ENCODE data around the gene ABCC2. TPM values are rescaled to one million over a fixed set of nuclear protein-coding genes. Genes with fewer than 3 reads are reported as not detected.

Gene ABCC2
- total and polyA plus RNA-seq, 2 experiments from 2014 or later, result 0.45 to 2.4 TPM

DNA sequence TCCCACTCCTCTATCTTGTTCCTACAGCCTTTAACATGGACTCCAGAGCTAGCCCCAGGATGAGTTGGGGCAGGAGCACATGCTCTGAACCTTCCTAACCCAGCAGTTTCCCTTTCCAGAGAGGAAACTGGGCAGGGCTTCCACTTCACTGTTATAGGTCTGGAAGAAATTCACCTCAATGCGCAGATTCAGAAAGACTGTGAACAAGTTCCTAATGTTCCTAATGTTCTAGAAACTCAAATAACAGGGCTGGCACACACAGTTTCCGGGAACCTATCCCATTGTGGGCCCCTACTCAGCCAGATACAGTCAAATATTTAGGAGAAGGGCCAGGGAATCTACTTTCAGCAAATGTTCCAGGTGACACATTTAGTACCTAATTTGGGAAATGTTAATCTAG, 29.7 kb downstream of the ABCC2 start:
- Mint-ChIP-seq H3K27ac (no peak overlapping the region), H3K36me3 (ENCODE audit: low read depth) (peaks cover 3% of the 10 kb centered on the region; the same call in 2 of the 3 replicates), H3K4me1 (no peaks in the 10 kb centered on the region), H3K27me3 (ENCODE audit: insufficient read depth, low read depth, poor library complexity) (peaks cover 4% of the 10 kb centered on the region), H3K9me3 (peaks cover 12% of the 10 kb centered on the region), H3K4me3 (no peak overlapping the region)
- 0 out of 2 replicates have a peak, but pooled peaks cover 4% of the 10 kb centered on the region for H3F3A ChIP-seq (replicated peaks; ENCODE audit: low read depth)
- ATAC-seq (no peak), DNase-seq (ENCODE audit: low spot score) (no peak)
- no peaks in the 10 kb centered on the region for H3K27me3 ChIP-seq (ENCODE audit: insufficient read depth)
- H3K4me1 ChIP-seq (ENCODE audit: insufficient read depth), result no peaks in the 10 kb centered on the region
- H3K36me3 ChIP-seq (ENCODE audit: insufficient read depth), result no peaks in the 10 kb centered on the region
- H3K79me2 ChIP-seq (replicated peaks; ENCODE audit: insufficient read depth), result no peaks in the 10 kb centered on the region
- H3K4me3 ChIP-seq, result no peak overlapping the region
- no peak overlapping the region for H3K27ac ChIP-seq (ENCODE audit: low read depth)
- TF ChIP-seq ZNF331 (CRISPR knock-in tag; IDR thresholded peaks at IDR 0.05; ENCODE audit: low read depth), result no peak
- TF ChIP-seq STAT1 (IDR thresholded peaks at IDR 0.05; ENCODE audit: unreplicated experiment), result no peak
- no peak for TF ChIP-seq POLR2AphosphoS5 (IDR thresholded peaks at IDR 0.05; ENCODE audit: low read depth)
- TF ChIP-seq ZNF114 (CRISPR knock-in tag; IDR thresholded peaks at IDR 0.05), result no peak
- no peak overlapping the region for H2AFZ ChIP-seq
- 0 out of 2 replicates have a peak, but pooled peaks cover 6% of the 10 kb centered on the region for H3K9me2 ChIP-seq (ENCODE audit: insufficient read depth)
- no peaks in the 10 kb centered on the region for H4K20me1 ChIP-seq (replicated peaks; ENCODE audit: insufficient read depth)
- no peak overlapping the region for H3K4me2 ChIP-seq

DNA sequence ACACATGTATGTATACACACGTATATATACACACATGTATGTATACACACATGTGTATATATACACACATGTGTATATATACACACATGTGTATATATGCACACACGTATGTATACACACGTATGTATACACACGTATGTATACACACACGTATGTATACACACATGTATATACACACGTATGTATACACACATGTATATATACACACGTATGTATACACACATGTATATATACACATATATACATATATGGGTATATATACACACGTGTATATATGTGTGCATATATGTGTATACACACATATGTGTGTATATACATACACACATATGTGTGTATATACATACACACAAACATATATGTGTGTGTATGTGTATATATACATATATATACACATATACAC, 31.7 kb downstream of the ABCC2 start:
- Histone ChIP-seq H3F3A (replicated peaks; ENCODE audit: low read depth) (0 out of 2 replicates have a peak, but pooled peaks cover 4% of the 10 kb centered on the region), H3K36me3 (ENCODE audit: insufficient read depth) (no peaks in the 10 kb centered on the region), H3K4me3 (no peak overlapping the region), H3K9me2 (ENCODE audit: insufficient read depth) (0 out of 2 replicates have a peak, but pooled peaks cover 6% of the 10 kb centered on the region), H3K27ac (ENCODE audit: low read depth) (no peak overlapping the region), H4K20me1 (replicated peaks; ENCODE audit: insufficient read depth) (no peaks in the 10 kb centered on the region), H3K27me3 (ENCODE audit: insufficient read depth) (no peaks in the 10 kb centered on the region), H3K79me2 (replicated peaks; ENCODE audit: insufficient read depth) (no peaks in the 10 kb centered on the region), H2AFZ (no peak overlapping the region), H3K4me2 (no peak overlapping the region), H3K4me1 (ENCODE audit: insufficient read depth) (no peaks in the 10 kb centered on the region)
- Mint-ChIP-seq H3K27me3 (ENCODE audit: insufficient read depth, low read depth, poor library complexity) (peaks cover 4% of the 10 kb centered on the region), H3K4me1 (no peaks in the 10 kb centered on the region), H3K4me3 (no peak overlapping the region), H3K36me3 (ENCODE audit: low read depth) (peaks cover 3% of the 10 kb centered on the region; the same call in 2 of the 3 replicates), H3K27ac (no peak overlapping the region), H3K9me3 (peaks cover 12% of the 10 kb centered on the region)
- ATAC-seq, result no peak
- no peak for DNase-seq (ENCODE audit: low spot score)
- TF ChIP-seq, protein P1, sequence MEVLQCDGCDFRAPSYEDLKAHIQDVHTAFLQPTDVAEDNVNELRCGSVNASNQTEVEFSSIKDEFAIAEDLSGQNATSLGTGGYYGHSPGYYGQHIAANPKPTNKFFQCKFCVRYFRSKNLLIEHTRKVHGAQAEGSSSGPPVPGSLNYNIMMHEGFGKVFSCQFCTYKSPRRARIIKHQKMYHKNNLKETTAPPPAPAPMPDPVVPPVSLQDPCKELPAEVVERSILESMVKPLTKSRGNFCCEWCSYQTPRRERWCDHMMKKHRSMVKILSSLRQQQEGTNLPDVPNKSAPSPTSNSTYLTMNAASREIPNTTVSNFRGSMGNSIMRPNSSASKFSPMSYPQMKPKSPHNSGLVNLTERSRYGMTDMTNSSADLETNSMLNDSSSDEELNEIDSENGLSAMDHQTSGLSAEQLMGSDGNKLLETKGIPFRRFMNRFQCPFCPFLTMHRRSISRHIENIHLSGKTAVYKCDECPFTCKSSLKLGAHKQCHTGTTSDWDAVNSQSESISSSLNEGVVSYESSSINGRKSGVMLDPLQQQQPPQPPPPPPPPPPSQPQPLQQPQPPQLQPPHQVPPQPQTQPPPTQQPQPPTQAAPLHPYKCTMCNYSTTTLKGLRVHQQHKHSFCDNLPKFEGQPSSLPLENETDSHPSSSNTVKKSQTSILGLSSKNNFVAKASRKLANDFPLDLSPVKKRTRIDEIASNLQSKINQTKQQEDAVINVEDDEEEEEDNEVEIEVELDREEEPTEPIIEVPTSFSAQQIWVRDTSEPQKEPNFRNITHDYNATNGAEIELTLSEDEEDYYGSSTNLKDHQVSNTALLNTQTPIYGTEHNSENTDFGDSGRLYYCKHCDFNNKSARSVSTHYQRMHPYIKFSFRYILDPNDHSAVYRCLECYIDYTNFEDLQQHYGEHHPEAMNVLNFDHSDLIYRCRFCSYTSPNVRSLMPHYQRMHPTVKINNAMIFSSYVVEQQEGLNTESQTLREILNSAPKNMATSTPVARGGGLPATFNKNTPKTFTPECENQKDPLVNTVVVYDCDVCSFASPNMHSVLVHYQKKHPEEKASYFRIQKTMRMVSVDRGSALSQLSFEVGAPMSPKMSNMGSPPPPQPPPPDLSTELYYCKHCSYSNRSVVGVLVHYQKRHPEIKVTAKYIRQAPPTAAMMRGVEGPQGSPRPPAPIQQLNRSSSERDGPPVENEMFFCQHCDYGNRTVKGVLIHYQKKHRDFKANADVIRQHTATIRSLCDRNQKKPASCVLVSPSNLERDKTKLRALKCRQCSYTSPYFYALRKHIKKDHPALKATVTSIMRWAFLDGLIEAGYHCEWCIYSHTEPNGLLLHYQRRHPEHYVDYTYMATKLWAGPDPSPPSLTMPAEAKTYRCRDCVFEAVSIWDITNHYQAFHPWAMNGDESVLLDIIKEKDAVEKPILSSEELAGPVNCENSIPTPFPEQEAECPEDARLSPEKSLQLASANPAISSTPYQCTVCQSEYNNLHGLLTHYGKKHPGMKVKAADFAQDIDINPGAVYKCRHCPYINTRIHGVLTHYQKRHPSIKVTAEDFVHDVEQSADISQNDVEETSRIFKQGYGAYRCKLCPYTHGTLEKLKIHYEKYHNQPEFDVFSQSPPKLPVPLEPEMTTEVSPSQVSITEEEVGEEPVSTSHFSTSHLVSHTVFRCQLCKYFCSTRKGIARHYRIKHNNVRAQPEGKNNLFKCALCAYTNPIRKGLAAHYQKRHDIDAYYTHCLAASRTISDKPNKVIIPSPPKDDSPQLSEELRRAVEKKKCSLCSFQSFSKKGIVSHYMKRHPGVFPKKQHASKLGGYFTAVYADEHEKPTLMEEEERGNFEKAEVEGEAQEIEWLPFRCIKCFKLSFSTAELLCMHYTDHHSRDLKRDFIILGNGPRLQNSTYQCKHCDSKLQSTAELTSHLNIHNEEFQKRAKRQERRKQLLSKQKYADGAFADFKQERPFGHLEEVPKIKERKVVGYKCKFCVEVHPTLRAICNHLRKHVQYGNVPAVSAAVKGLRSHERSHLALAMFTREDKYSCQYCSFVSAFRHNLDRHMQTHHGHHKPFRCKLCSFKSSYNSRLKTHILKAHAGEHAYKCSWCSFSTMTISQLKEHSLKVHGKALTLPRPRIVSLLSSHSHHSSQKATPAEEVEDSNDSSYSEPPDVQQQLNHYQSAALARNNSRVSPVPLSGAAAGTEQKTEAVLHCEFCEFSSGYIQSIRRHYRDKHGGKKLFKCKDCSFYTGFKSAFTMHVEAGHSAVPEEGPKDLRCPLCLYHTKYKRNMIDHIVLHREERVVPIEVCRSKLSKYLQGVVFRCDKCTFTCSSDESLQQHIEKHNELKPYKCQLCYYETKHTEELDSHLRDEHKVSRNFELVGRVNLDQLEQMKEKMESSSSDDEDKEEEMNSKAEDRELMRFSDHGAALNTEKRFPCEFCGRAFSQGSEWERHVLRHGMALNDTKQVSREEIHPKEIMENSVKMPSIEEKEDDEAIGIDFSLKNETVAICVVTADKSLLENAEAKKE (CRISPR knock-in tag; IDR thresholded peaks at IDR 0.05), result no peak
- TF ChIP-seq EZH2 (IDR thresholded peaks at IDR 0.05; ENCODE audit: low read depth, unreplicated experiment) (no peak), ZNF331 (CRISPR knock-in tag; IDR thresholded peaks at IDR 0.05; ENCODE audit: low read depth) (no peak), ZNF114 (CRISPR knock-in tag; IDR thresholded peaks at IDR 0.05) (no peak), CREB1 (CRISPR knock-in tag; IDR thresholded peaks at IDR 0.05; ENCODE audit: low read depth) (no peak), NANOG (IDR thresholded peaks at IDR 0.05; ENCODE audit: borderline replicate concordance) (no peak), STAT1 (IDR thresholded peaks at IDR 0.05; ENCODE audit: unreplicated experiment) (no peak), EZH2phosphoT487 (IDR thresholded peaks at IDR 0.05; ENCODE audit: unreplicated experiment) (no peak), POLR2AphosphoS5 (IDR thresholded peaks at IDR 0.05; ENCODE audit: low read depth) (no peak)
- TF ChIP-seq, protein P2, sequence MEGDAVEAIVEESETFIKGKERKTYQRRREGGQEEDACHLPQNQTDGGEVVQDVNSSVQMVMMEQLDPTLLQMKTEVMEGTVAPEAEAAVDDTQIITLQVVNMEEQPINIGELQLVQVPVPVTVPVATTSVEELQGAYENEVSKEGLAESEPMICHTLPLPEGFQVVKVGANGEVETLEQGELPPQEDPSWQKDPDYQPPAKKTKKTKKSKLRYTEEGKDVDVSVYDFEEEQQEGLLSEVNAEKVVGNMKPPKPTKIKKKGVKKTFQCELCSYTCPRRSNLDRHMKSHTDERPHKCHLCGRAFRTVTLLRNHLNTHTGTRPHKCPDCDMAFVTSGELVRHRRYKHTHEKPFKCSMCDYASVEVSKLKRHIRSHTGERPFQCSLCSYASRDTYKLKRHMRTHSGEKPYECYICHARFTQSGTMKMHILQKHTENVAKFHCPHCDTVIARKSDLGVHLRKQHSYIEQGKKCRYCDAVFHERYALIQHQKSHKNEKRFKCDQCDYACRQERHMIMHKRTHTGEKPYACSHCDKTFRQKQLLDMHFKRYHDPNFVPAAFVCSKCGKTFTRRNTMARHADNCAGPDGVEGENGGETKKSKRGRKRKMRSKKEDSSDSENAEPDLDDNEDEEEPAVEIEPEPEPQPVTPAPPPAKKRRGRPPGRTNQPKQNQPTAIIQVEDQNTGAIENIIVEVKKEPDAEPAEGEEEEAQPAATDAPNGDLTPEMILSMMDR (conservative IDR thresholded peaks at IDR 0.05; ENCODE audit: low read depth in 2 of 2), result no peak

Measured in GM23338 (cell line).